NCI-H524 (cell line): ENCODE results near the gene SPRN.

ENCODE experiments used
- DNase-seq, 2 experiments: peaks; one replicate each; lab custom pipeline; 2025; lab: John Stamatoyannopoulos, UW

Gene SPRN

GRCh38 chr10:133405844-133406527, 18.4 kb downstream of the SPRN start:
- DNase-seq, result no peak

GRCh38 chr10:133405272-133405671, 19.2 kb downstream of the SPRN start:
- DNase-seq, result no peak

GRCh38 chr10:133403784-133404183, 20.6 kb downstream of the SPRN start:
- DNase-seq, result no peak

- DNase-seq, result no peak
These were observed 21.1 kb downstream of the SPRN start for GRCh38 chr10:133403359-133403758.

- DNase-seq, result no peak
These were observed 22.3 kb downstream of the SPRN start for GRCh38 chr10:133401981-133402725.

GRCh38 chr10:133401500-133401899, 22.9 kb downstream of the SPRN start:
- DNase-seq, result no peak

GRCh38 chr10:133400624-133401424, 23.6 kb downstream of the SPRN start:
- DNase-seq, result no peak

GRCh38 chr10:133399123-133399601, 25.3 kb downstream of the SPRN start:
- no peak for DNase-seq

- DNase-seq, result no peak
These were observed 26.5 kb downstream of the SPRN start for GRCh38 chr10:133397938-133398337.

- DNase-seq, result no peak
These were observed 28.3 kb downstream of the SPRN start for GRCh38 chr10:133396035-133396624.

- DNase-seq, result no peak
These were observed 29.6 kb downstream of the SPRN start for GRCh38 chr10:133394801-133395221.

GRCh38 chr10:133394064-133394663, 30.3 kb downstream of the SPRN start, which contains the start of gene MTG1:
MTG1 (plus strand) TSS chr10:133394157; CDS start chr10:133394221, 64 bp downstream.
- peak; percentile 38 to 74 for DNase-seq

- DNase-seq, result no peak
These were observed 30.9 kb downstream of the SPRN start for GRCh38 chr10:133393401-133394063.

- no peak for DNase-seq
These were observed 32.5 kb downstream of the SPRN start for GRCh38 chr10:133391761-133392518.

GRCh38 chr10:133391249-133391635, 33.2 kb downstream of the SPRN start:
- no peak for DNase-seq

- DNase-seq, result no peak
These were observed 33.7 kb downstream of the SPRN start for GRCh38 chr10:133390597-133391248.

GRCh38 chr10:133388973-133389818, 35.2 kb downstream of the SPRN start:
- DNase-seq, result no peak

- no peak for DNase-seq
These were observed 36.0 kb downstream of the SPRN start for GRCh38 chr10:133388236-133388972.
